K562 (cell line): Measurements from ENCODE around the gene PGA3. TPM values are rescaled to one million over a fixed set of nuclear protein-coding genes. Genes with fewer than 3 reads are reported as not detected.

Experiments
- CBX5 ChIP-seq: IDR thresholded peaks from 2 replicates; pipeline ENCODE4 v1.6.1; 2014; ENCODE audit warnings: low read depth, borderline replicate concordance
- E2F1 ChIP-seq: sonication (generic); formaldehyde crosslinking; IDR thresholded peaks from 2 replicates; pipeline ENCODE4 v1.8.1; 2023; ENCODE audit warnings: mild to moderate bottlenecking, missing genetic modification reagents, moderate library complexity
- EHMT2 ChIP-seq: fragments of 450-650 bp; IDR thresholded peaks from 2 replicates; pipeline ENCODE4 v1.6.1; 2018; ENCODE audit warnings: antibody characterized with exemption
- ERF ChIP-seq: fragments of 450-650 bp; formaldehyde crosslinking; IDR thresholded peaks from 2 replicates; pipeline ENCODE4 v1.4.0; 2020; ENCODE audit warnings: mild to moderate bottlenecking, mixed read lengths
- ETV5 ChIP-seq: sonication (generic); formaldehyde crosslinking; IDR thresholded peaks from 2 replicates; pipeline ENCODE4 v1.4.0; 2020; ENCODE audit warnings: low read depth, mild to moderate bottlenecking, missing genetic modification reagents
- FOSL1 ChIP-seq: fragments of 200-800 bp; sonication (Bioruptor generic); conservative IDR thresholded peaks from 2 replicates; pipeline ENCODE4 v1.6.1; 2016; ENCODE audit warnings: missing genetic modification characterization, missing compliant biosample characterization
- HDAC3 ChIP-seq: fragments of 450-650 bp; IDR thresholded peaks from 2 replicates; pipeline ENCODE4 v1.6.1; 2018; ENCODE audit warnings: borderline replicate concordance, mild to moderate bottlenecking, moderate library complexity; ENCODE audit not compliant: partially characterized antibody
- NR3C1 ChIP-seq: sonication (generic); formaldehyde crosslinking; IDR thresholded peaks from 2 replicates; pipeline ENCODE4 v1.8.1; 2022; ENCODE audit warnings: missing genetic modification reagents
- POLR3A ChIP-seq: IDR thresholded peaks from 2 replicates; pipeline ENCODE4 v1.6.1; 2011; ENCODE audit warnings: borderline replicate concordance, mild to moderate bottlenecking, moderate library complexity; ENCODE audit not compliant: insufficient read length, insufficient read depth; ENCODE audit errors: extremely low read depth
- SMAD2 ChIP-seq: fragments of 150-350 bp; IDR thresholded peaks from 2 replicates; pipeline ENCODE4 v1.6.1; 2014; ENCODE audit warnings: low read depth, mild to moderate bottlenecking, low read length
- SMARCA5 ChIP-seq: fragments of 450-650 bp; IDR thresholded peaks from 2 replicates; pipeline ENCODE4 v1.6.1; 2016
- SNIP1 ChIP-seq: fragments of 450-650 bp; IDR thresholded peaks from 2 replicates; pipeline ENCODE4 v1.7.1; 2017; ENCODE audit warnings: low read depth, mild to moderate bottlenecking
- SP2 ChIP-seq: IDR thresholded peaks from 2 replicates; pipeline ENCODE4 v1.6.1; 2011; ENCODE audit warnings: mild to moderate bottlenecking, low read depth, low read length, moderate library complexity; ENCODE audit not compliant: poor library complexity, severe bottlenecking; ENCODE audit errors: extremely low read depth
- SPI1 ChIP-seq: IDR thresholded peaks from 2 replicates; pipeline ENCODE4 v1.6.1; 2011; ENCODE audit warnings: low read depth, low read length, control low read depth, borderline replicate concordance
- TCF7L2 ChIP-seq: fragments of 150-350 bp; IDR thresholded peaks from 2 replicates; pipeline ENCODE4 v1.6.1; 2016; ENCODE audit warnings: low read depth, mild to moderate bottlenecking, low read length, moderate library complexity
- polyA plus RNA-seq, 8 experiments: library from polyadenylated mRNA; depleted of rRNA in 4 of 8; stranded (reverse) in 5 of 8; unstranded in 3 of 8; fragments of >200 nt; fragmentation: Nextera tagmentation in 2 of 8; fragmentation: Illumina TruSeq in 1 of 8; extraction: Ambion mirVana in 2 of 8; extraction: Trizol in 1 of 8; gene quantifications; 2 replicates each; pipeline versions ENCODE4 v1.2.1 to v1.2.3, GENCODE V29; 2011 to 2014; ENCODE audit warnings: inconsistent platforms in 1 of 8, missing spikeins in 1 of 8
- total RNA-seq, 7 experiments: library from RNA; depleted of rRNA in 6 of 7; stranded (reverse); fragments of >200 nt in 6 of 7; fragmentation: Illumina TruSeq in 2 of 7; extraction: Trizol in 2 of 7; gene quantifications; 2 replicates each; pipeline versions ENCODE4 v1.2.1 to v1.2.3, GENCODE V29; 2011 to 2021; ENCODE audit warnings: low replicate concordance in 1 of 7
- TF ChIP-seq, protein P1 (sequence below), 2 experiments: fragments of 450-650 bp; IDR thresholded peaks; 2 replicates each; pipeline ENCODE4 v1.6.1; 2016; ENCODE audit warnings: mild to moderate bottlenecking in 2 of 2, borderline replicate concordance in 1 of 2, low read depth in 1 of 2, moderate library complexity in 1 of 2
- TF ChIP-seq, protein P2 (sequence below), 2 experiments: fragments of 450-650 bp; IDR thresholded peaks; 2 replicates each; pipeline ENCODE4 v1.6.1; 2016

Gene PGA3
- total and polyA plus RNA-seq, 9 of the 15 experiments (the other 6 are each of a cell fraction or from before 2014, with no cell fraction given): 0.15 to 0.18 (median 0.18) TPM; not detected in 6

DNA sequence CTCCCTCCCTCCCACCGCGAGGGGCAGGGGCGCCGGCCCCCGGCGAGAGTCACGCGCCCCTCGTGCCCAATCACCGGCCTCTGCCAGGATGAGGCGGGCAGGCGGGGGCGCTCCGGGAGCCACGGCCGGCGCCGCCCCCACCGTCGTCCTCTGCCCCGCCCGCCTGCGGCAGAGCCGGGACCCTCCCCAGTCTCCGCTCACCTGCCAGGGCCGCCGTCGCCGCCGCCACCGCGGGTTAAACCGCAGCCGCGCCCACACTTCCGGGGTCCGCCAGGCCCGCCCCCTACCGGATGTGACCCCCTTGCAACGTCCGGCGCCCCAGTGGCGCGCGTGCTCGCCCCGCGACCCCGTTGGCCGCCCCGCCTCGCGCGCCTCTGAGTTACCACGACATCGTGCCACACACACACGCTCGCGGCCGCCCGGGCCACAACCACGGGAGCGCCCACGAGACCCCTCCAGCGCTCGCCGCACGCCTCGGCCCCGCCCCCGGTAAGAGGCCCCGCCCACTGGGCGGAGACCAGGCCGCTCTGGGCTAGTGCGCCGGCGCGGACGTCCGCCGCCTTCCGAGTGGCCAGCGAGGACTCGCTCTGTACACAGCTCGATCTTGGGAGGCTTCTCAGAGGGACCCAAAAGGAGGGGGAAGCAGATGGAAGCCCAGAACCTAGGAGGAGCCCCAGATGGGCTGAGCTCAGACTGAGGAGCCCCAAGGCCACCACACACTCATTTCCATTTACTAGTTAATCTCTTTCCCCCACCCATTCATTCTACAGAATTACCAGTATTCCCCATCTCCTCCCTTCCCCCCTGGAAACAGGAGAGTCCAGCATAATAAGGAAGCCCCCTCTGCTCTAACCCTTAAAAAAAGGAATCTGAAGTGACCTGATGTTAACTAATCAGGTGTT, 41.9 kb upstream of the PGA3 start, which contains the start of gene VPS37C (continued):
- no peak for TF ChIP-seq SP2
- TF ChIP-seq SMAD2: no peak
- no peak for TF ChIP-seq E2F1 (CRISPR knock-in tag)
- no peak for TF ChIP-seq SNIP1
- no peak for TF ChIP-seq NR3C1 (CRISPR knock-in tag)
- peak; percentile 66; the same call in 1 of the 2 replicates for TF ChIP-seq ERF (CRISPR knock-in tag)
- TF ChIP-seq HDAC3: no peak
- TF ChIP-seq SMARCA5: no peak
- peak; percentile 97 for TF ChIP-seq ETV5 (CRISPR knock-in tag)
- TF ChIP-seq, protein P1, sequence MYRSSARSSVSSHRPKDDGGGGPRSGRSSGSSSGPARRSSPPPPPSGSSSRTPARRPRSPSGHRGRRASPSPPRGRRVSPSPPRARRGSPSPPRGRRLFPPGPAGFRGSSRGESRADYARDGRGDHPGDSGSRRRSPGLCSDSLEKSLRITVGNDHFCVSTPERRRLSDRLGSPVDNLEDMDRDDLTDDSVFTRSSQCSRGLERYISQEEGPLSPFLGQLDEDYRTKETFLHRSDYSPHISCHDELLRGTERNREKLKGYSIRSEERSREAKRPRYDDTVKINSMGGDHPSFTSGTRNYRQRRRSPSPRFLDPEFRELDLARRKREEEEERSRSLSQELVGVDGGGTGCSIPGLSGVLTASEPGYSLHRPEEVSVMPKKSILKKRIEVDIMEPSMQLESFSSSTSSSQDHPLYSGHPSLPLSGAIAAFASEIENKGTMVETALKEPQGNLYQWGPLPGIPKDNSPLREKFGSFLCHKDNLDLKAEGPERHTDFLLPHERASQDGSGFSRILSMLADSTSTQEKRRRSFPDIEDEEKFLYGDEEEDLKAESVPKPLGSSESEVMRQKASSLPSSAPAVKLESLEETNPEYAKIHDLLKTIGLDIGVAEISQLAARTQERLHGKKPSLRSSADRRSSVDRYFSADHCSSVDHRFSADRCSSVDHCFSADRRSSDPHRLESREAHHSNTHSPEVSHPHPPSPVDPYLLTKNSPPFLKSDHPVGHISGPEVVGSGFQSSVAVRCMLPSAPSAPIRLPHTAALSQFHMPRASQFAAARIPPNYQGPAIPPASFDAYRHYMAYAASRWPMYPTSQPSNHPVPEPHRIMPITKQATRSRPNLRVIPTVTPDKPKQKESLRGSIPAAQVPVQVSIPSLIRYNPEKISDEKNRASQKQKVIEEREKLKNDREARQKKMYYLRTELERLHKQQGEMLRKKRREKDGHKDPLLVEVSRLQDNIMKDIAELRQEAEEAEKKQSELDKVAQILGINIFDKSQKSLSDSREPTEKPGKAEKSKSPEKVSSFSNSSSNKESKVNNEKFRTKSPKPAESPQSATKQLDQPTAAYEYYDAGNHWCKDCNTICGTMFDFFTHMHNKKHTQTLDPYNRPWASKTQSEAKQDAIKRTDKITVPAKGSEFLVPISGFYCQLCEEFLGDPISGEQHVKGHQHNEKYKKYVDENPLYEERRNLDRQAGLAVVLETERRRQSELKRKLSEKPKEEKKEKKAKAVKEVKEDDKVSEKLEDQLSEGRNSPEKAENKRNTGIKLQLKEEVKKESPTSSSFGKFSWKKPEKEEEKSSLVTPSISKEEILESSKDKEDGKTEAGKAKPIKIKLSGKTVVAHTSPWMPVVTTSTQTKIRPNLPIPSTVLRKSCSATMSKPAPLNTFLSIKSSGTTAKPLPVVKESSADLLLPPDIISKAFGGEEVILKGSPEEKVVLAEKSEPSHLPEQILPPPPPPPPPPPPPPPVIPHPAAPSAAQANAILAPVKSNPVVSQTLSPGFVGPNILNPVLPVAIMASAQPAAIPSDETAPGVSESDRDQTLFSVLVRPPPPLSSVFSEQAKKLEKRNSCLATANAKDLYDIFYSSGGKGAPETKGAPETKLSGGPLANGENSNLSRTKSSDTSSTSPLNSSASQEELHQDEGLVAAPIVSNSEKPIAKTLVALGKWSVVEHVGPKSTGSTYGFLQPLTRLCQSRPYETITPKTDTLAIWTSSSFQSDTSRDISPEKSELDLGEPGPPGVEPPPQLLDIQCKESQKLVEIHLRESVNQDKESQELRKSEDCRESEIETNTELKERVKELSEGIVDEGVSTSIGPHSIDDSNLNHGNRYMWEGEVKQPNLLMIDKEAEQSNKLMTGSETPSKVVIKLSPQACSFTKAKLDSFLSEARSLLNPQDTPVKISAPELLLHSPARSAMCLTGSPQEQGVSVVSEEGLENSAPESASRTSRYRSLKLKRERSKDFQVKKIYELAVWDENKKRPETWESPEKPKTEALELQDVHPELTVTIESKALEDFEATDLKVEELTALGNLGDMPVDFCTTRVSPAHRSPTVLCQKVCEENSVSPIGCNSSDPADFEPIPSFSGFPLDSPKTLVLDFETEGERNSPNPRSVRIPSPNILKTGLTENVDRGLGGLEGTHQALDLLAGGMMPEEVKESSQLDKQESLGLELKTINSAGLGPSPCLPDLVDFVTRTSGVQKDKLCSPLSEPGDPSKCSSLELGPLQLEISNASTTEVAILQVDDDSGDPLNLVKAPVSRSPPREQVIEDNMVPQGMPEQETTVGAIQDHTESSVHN (IDR thresholded peaks at IDR 0.05; ENCODE audit: borderline replicate concordance in 1 of 2, low read depth in 1 of 2): no peak
- no peak for TF ChIP-seq FOSL1 (tag)
- TF ChIP-seq, protein P2, sequence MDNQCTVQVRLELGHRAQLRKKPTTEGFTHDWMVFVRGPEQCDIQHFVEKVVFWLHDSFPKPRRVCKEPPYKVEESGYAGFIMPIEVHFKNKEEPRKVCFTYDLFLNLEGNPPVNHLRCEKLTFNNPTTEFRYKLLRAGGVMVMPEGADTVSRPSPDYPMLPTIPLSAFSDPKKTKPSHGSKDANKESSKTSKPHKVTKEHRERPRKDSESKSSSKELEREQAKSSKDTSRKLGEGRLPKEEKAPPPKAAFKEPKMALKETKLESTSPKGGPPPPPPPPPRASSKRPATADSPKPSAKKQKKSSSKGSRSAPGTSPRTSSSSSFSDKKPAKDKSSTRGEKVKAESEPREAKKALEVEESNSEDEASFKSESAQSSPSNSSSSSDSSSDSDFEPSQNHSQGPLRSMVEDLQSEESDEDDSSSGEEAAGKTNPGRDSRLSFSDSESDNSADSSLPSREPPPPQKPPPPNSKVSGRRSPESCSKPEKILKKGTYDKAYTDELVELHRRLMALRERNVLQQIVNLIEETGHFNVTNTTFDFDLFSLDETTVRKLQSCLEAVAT (IDR thresholded peaks at IDR 0.05): no peak; a peak in 1 of 4 replicates
- no peak for TF ChIP-seq SPI1
- TF ChIP-seq EHMT2: no peak
- no peak for TF ChIP-seq CBX5
- TF ChIP-seq POLR3A: no peak
- peak; percentile 62 for TF ChIP-seq TCF7L2
